HepG2 (cell line): Measurements from ENCODE around the gene LRP2. TPM values are rescaled to one million over a fixed set of nuclear protein-coding genes. Genes with fewer than 3 reads are reported as not detected.

Experiments
- ATAC-seq: fragments of 200-7000 bp; cut with Tn5 transposase; 3 replicates; pipeline ENCODE4 v1.9.1; 2020; ENCODE audit warnings: mild to moderate bottlenecking, moderate library complexity
- BruUV-seq: library from RNA; stranded (reverse); fragments of 400-500 nt; replicated peaks from 2 replicates; lab custom pipeline; 2021; lab: Mats Ljungman, UMichigan
- CTCF ChIA-PET: fragments of 300-600 bp; formaldehyde crosslinking; extraction: SDS; loops from one replicate; lab custom pipeline; 2021; ENCODE audit warnings: low total read pairs, inconsistent platforms, low intra/inter-chr PET ratio; lab: Yijun Ruan, JAX
- POLR2A ChIA-PET: fragments of 350-600 bp; sonication (Branson Sonifier 250); formaldehyde crosslinking; loops from one replicate; lab custom pipeline; 2020; ENCODE audit warnings: antibody characterized with exemption, inconsistent platforms; lab: Yijun Ruan, JAX
- DNase-seq: peaks from one replicate; pipeline ENCODE4 v3.0.0-alpha.2; 2015; ENCODE audit warnings: low spot score
- FAIRE-seq: peaks from 3 replicates; lab custom pipeline; 2011; peaks lifted over from hg19 to GRCh38; lab: Jason Lieb, UNC
- H2AFZ ChIP-seq: one replicate; pipeline ENCODE4 v1.6.1; 2011; ENCODE audit warnings: low read length, inconsistent platforms
- H3K27ac ChIP-seq: fragments of 300-600 bp; 3 replicates; pipeline ENCODE4 v1.8.0; 2011; ENCODE audit warnings: mixed run types, mild to moderate bottlenecking, mixed read lengths, low read length, inconsistent platforms; ENCODE audit not compliant: insufficient read depth; ENCODE audit errors: extremely low read length
- H3K27me3 ChIP-seq, 2 experiments: fragments of 200-600 bp in 1 of 2; 2 replicates in 1 of 2; 3 replicates in 1 of 2; pipeline versions ENCODE4 v1.6.0 to v1.8.0; 2011; ENCODE audit warnings: low read length in 2 of 2, mild to moderate bottlenecking in 2 of 2, moderate library complexity in 2 of 2, inconsistent platforms in 1 of 2; ENCODE audit not compliant: insufficient read depth in 2 of 2, control insufficient read depth in 1 of 2
- H3K36me3 ChIP-seq, 2 experiments: fragments of 200-600 bp in 1 of 2; replicated peaks in 1 of 2; 2 replicates in 1 of 2; 3 replicates in 1 of 2; pipeline versions ENCODE4 v1.5.1 to v1.8.0; 2011; ENCODE audit warnings: low read length in 2 of 2, inconsistent platforms in 1 of 2; ENCODE audit not compliant: insufficient read depth in 2 of 2, control insufficient read depth in 1 of 2
- H3K4me1 ChIP-seq: 2 replicates; pipeline ENCODE4 v1.5.1; 2012; ENCODE audit warnings: low read length, inconsistent platforms; ENCODE audit not compliant: insufficient read depth
- H3K4me2 ChIP-seq: 2 replicates; pipeline ENCODE4 v1.6.0; 2011; ENCODE audit warnings: low read depth, low read length, inconsistent platforms
- H3K4me3 ChIP-seq, 3 experiments: fragments of 200-600 bp in 1 of 3; sonication (generic), shearing (Covaris generic) in 1 of 3; replicated peaks in 1 of 3; 2 replicates each; pipeline ENCODE4 v1.5.1; 2011 to 2016; ENCODE audit warnings: low read length in 3 of 3, inconsistent platforms in 2 of 3, low read depth in 2 of 3, mild to moderate bottlenecking in 2 of 3, control low read depth in 1 of 3, mixed read lengths in 1 of 3; ENCODE audit not compliant: insufficient read depth in 1 of 3
- H3K79me2 ChIP-seq: one replicate; pipeline ENCODE4 v1.6.1; 2011; ENCODE audit warnings: low read length, inconsistent platforms; ENCODE audit not compliant: insufficient read depth
- H3K9ac ChIP-seq: 2 replicates; pipeline ENCODE4 v1.6.0; 2011; ENCODE audit warnings: mild to moderate bottlenecking, low read depth, low read length, inconsistent platforms; ENCODE audit not compliant: insufficient read depth
- H3K9me3 ChIP-seq: 2 replicates; pipeline ENCODE4 v1.5.1; 2012; ENCODE audit warnings: mild to moderate bottlenecking, low read length
- H4K20me1 ChIP-seq: 2 replicates; pipeline ENCODE4 v1.6.0; 2011; ENCODE audit warnings: inconsistent platforms, mild to moderate bottlenecking, low read length, moderate library complexity; ENCODE audit not compliant: insufficient read depth
- GATA4 ChIP-seq: sonication (generic); IDR thresholded peaks from 2 replicates; pipeline ENCODE4 v1.6.1; 2016; ENCODE audit warnings: antibody characterized with exemption, low read depth, borderline replicate concordance
- HMGXB3 ChIP-seq: sonication (generic); formaldehyde crosslinking; IDR thresholded peaks from 2 replicates; pipeline ENCODE4 v1.4.0; 2020; ENCODE audit warnings: missing genetic modification reagents, borderline replicate concordance
- HNF4A ChIP-seq: sonication (generic); formaldehyde crosslinking; IDR thresholded peaks from 2 replicates; pipeline ENCODE4 v1.4.0; 2020; ENCODE audit warnings: missing genetic modification reagents
- HNRNPK ChIP-seq: fragments of 200-400 bp; formaldehyde crosslinking; IDR thresholded peaks from 2 replicates; pipeline ENCODE4 v1.6.1; 2018; ENCODE audit warnings: low read length, low read depth, moderate library complexity, mild to moderate bottlenecking; ENCODE audit not compliant: poor library complexity, severe bottlenecking
- MEF2D ChIP-seq: sonication (generic); formaldehyde crosslinking; IDR thresholded peaks from 2 replicates; pipeline ENCODE4 v1.5.1; 2020; ENCODE audit warnings: mild to moderate bottlenecking, missing genetic modification reagents
- NONO ChIP-seq, 2 experiments: fragments of 450-650 bp in 1 of 2; sonication (generic) in 1 of 2; formaldehyde crosslinking in 1 of 2; IDR thresholded peaks in 1 of 2; conservative IDR thresholded peaks in 1 of 2; 2 replicates each; pipeline versions ENCODE4 v1.6.1 to v1.8.0; 2017 to 2022; ENCODE audit warnings: mild to moderate bottlenecking in 1 of 2, missing genetic modification reagents in 1 of 2, moderate library complexity in 1 of 2
- PLSCR1 ChIP-seq: sonication (generic); formaldehyde crosslinking; IDR thresholded peaks from 2 replicates; pipeline ENCODE4 v1.5.0; 2020; ENCODE audit warnings: missing genetic modification reagents, mild to moderate bottlenecking, borderline replicate concordance
- TBL1XR1 ChIP-seq: fragments of 150-350 bp; IDR thresholded peaks from 2 replicates; pipeline ENCODE4 v1.6.1; 2014; ENCODE audit warnings: borderline replicate concordance, low read length; ENCODE audit not compliant: partially characterized antibody
- TOPORS ChIP-seq: sonication (generic); formaldehyde crosslinking; IDR thresholded peaks from 2 replicates; pipeline ENCODE4 v1.8.0; 2023; ENCODE audit warnings: mild to moderate bottlenecking, missing genetic modification reagents
- ZBTB3 ChIP-seq: sonication (generic); formaldehyde crosslinking; IDR thresholded peaks from 2 replicates; pipeline ENCODE4 v1.4.0; 2020; ENCODE audit warnings: low read depth, mild to moderate bottlenecking, moderate library complexity, missing genetic modification reagents, borderline replicate concordance
- ZMYM4 ChIP-seq: sonication (generic); formaldehyde crosslinking; IDR thresholded peaks from 2 replicates; pipeline ENCODE4 v1.8.1; 2023; ENCODE audit warnings: mild to moderate bottlenecking, missing genetic modification reagents
- ZNF180 ChIP-seq: sonication (generic); formaldehyde crosslinking; IDR thresholded peaks from 2 replicates; pipeline ENCODE4 v1.4.0; 2020; ENCODE audit warnings: low read depth, missing genetic modification reagents, borderline replicate concordance
- ZNF431 ChIP-seq: sonication (generic); formaldehyde crosslinking; IDR thresholded peaks from 2 replicates; pipeline ENCODE4 v1.9.0; 2022; ENCODE audit warnings: missing genetic modification reagents, low read depth, mild to moderate bottlenecking, borderline replicate concordance
- ZNF737 ChIP-seq: sonication (generic); formaldehyde crosslinking; IDR thresholded peaks from 2 replicates; pipeline ENCODE4 v1.5.0; 2020; ENCODE audit warnings: missing genetic modification reagents, mild to moderate bottlenecking, borderline replicate concordance
- ZNF776 ChIP-seq: sonication (generic); formaldehyde crosslinking; IDR thresholded peaks from 2 replicates; pipeline ENCODE4 v1.4.0; 2020; ENCODE audit warnings: mild to moderate bottlenecking, missing genetic modification reagents
- ZNF781 ChIP-seq: sonication (generic); formaldehyde crosslinking; IDR thresholded peaks from 2 replicates; pipeline ENCODE4 v1.5.1; 2020; ENCODE audit warnings: borderline replicate concordance, mild to moderate bottlenecking, missing genetic modification reagents; ENCODE audit errors: not compliant biosample characterization
- ZNF800 ChIP-seq: sonication (generic); formaldehyde crosslinking; IDR thresholded peaks from 2 replicates; pipeline ENCODE4 v1.4.0; 2020; ENCODE audit warnings: missing genetic modification reagents
- WGBS: methylation state at CpG from one replicate; pipeline ENCODE4 v1.1.6; 2017; ENCODE audit warnings: low lambda C conversion rate; 5-methylcytosine and 5-hydroxymethylcytosine counted together
- in situ Hi-C: cut with HindIII; loops from 2 replicates; pipeline ENCODE4 v1.10.0; 2017; ENCODE audit warnings: low pct_unique_long_range_greater_than_20kb; ENCODE audit not compliant: extremely low pct_ligation_motif_present
- intact Hi-C: fragments of 100-400 bp; cut with micrococcal nuclease; formaldehyde crosslinking; loops from one replicate; pipeline ENCODE4 v1.10.0; 2022; ENCODE audit not compliant: unreplicated experiment
- polyA plus RNA-seq, 8 experiments: library from polyadenylated mRNA; depleted of rRNA in 3 of 8; stranded (reverse) in 7 of 8; unstranded in 1 of 8; fragments of >200 nt; fragmentation: Illumina TruSeq in 4 of 8; extraction: Trizol in 4 of 8; gene quantifications; 2 replicates each; pipeline versions ENCODE4 v1.2.1 to v1.2.3, GENCODE V29; 2011 to 2016; ENCODE audit warnings: low read depth in 4 of 8, missing spikeins in 1 of 8, mixed read lengths in 1 of 8; ENCODE audit not compliant: insufficient read depth in 1 of 8
- total RNA-seq, 5 experiments: library from RNA; depleted of rRNA; stranded (reverse); fragments of >200 nt; fragmentation: Illumina TruSeq; extraction: Trizol; gene quantifications; 2 replicates each; pipeline ENCODE4 v1.2.3, GENCODE V29; 2016; ENCODE audit warnings: low read depth in 1 of 5

Gene LRP2
- total and polyA plus RNA-seq, 2 of the 13 experiments (the other 11 are each of a cell fraction or from before 2014, with no cell fraction given) = 0.03 to 0.15 TPM

GRCh38 chr2:169395821-169396374 lies 33.6 kb upstream of the LRP2 start:
- DNase-seq (no peak), FAIRE-seq (no peak), ATAC-seq (no peak)
- WGBS = 9% methylated on average over 9 of the region's 9 CpGs
- Histone ChIP-seq H3K79me2 (no peaks in the 10 kb centered on the region), H3K9ac (no peak overlapping the region), H4K20me1 (no peaks in the 10 kb centered on the region), H2AFZ (no peak overlapping the region), H3K4me3 (no peak overlapping the region), H3K9me3 (no peaks in the 10 kb centered on the region), H3K4me2 (no peak overlapping the region), H3K4me1 (no peaks in the 10 kb centered on the region), H3K36me3 (no peaks in the 10 kb centered on the region), H3K27me3 (peaks cover 0 to 28% of the 10 kb centered on the region in 2 experiments; a peak in 3 of 5 replicates), H3K27ac (no peak overlapping the region)
- intact Hi-C loops (no loop called here), in situ Hi-C loops (loop anchor here (5.0 kb wide), 1 partner anchor 289 kb away; no protein-coding TSS in a partner anchor)
- ChIA-PET POLR2A (no interaction called here), CTCF (no interaction called here)
- BruUV-seq = no TSS peak
- TF ChIP-seq HMGXB3 (CRISPR knock-in tag) (no peak), HNF4A (CRISPR knock-in tag) (no peak), GATA4 (no peak), ZNF776 (CRISPR knock-in tag) (no peak), ZNF781 (CRISPR knock-in tag) (no peak), ZBTB3 (no peak), TOPORS (CRISPR knock-in tag) (no peak), ZNF737 (CRISPR knock-in tag) (no peak), TBL1XR1 (no peak), ZNF800 (no peak), ZNF431 (CRISPR knock-in tag) (no peak), HNRNPK (no peak), PLSCR1 (CRISPR knock-in tag) (no peak), ZMYM4 (CRISPR knock-in tag) (no peak), ZNF180 (CRISPR knock-in tag) (no peak), MEF2D (CRISPR knock-in tag) (no peak), NONO (IDR thresholded peaks at IDR 0.05) (no peak), NONO (CRISPR knock-in tag; conservative IDR thresholded peaks at IDR 0.05) (no peak)
